Measurements from ENCODE around the gene CAMK2N1.

The CAMK2N1 gene

DNA sequence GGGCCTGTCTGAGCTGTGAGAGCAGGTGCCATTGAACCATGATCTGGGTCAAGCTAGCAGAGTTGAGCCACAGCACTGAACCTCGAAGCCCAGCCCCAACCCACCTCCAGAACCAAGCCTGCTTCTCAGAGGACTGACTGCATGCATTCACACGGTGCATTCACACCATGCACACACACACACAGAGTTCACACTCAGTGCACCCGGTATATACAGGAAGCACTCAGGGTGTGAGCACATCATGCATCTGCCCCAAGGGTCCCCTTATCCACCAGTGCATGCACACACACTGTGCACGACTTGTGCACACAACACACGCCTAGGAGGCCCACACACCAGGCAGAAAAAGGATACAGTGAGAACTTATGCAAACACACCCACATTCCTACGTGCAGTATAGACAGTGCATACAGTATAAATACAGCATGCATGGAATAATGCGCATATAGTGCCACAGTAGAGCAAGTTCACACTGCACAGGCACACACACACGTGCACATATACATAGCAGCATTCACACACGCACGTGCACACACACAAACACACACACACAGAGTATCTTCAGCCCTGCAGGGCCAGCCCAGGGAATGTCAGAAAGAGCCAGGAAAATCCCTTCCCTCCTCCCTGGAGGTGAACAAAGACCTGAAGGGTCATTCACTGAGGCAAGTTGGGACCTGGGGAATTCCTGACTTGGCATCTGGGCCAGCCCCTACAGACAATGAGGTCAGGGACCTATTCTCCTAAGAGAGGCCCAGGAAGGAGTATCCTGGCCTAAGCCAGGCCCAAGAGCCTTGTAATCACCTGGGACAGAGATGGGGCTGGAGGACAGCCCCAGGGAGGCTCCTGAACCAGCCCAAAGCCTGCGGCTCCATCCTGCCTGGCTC lies 42.1 kb downstream of the CAMK2N1 start:
- DNase-seq (ENCODE audit: low read depth) = no peak

DNA sequence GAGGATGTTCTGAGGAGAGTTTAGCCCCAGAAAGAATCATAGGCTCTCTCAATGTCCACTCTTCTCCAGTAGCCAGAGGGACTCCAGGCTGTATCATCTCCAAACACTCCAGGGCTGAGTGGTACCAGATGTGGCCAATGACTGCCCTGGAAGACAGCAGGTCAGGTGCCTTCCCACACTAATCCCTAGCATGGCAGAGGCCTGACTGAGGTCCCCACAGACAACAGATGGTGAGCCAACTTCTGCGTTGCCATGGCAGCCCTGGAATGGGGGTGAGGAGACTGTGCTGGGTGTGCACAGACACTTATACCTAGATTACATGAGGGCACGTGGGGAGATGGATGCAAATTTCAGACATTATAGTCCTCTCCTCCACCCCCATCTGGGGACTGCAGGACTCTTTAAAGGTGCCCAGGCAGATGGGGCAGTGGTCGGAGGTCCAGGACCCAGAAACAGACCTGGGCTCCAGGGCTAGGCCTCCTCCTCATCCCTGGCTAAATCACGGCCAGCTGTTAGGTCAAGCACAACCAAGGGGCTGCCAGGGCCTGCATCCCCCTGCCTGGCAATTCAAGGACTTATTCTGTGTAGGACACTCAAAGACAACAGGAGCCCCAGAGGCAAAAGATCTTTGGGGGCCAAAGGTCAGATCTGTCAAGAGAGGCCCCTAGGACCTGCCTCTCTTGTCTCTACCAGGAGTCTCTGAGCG lies 42.9 kb downstream of the CAMK2N1 start:
- DNase-seq (ENCODE audit: low read depth) = no peak

DNA sequence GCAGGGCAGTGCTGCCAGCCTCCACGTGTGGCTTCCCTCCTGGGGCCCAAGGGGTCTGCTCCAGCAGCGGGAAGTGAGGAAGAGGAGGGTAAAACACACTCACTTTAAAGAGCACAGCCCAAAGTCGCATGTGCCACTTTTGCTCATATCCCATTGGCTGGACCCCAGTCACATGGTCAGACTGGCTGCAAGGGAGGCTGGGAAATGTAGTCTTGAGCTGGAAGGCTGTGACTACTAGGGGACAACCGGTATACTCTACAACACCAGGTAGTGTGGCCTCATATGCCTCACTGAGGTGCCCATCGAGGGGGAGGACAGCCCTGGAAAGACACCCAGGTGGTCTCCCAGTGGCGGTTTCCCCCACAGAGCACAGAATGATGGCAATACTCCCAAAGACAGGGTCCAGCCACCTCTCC lies 45.2 kb downstream of the CAMK2N1 start:
- DNase-seq (ENCODE audit: low read depth) = no peak

DNA sequence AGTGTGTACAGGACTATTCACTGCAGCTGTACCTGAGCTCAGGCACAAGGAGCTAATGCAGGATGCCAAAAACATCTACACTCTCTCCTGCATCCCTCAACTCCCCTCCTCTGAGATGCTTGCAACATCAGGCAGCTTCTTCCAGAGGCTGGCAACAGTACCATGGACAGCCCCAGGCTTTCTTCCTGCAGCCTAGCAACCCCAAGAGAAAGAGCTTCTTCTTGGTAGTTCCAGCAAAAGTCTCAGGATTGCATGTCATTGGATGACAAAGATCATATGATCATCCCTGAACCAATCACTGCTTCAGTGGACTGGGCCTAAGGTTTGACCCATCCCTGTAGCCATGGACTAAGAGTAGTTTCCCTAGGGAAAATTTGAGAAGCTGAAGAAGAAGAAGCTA lies 46.7 kb downstream of the CAMK2N1 start:
- DNase-seq (ENCODE audit: low read depth) = no peak

DNA sequence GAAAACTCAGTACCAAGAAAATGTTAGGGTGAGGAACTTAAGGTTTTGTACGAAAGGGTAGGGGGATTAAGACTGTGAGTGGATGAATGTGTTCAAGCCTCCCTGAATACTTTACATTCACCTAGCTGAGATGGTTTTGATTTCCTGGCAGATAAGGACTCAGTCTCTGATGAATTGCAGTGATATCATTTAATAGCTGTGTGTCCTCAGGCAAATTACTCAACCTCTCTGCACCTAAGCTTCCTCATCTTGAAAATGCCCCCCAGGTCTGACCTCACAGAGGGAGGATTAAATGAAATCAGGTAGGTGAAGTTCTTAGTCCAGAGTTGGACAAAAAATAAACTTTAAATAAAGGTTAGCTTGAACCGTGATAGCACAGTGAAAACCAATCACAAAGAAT lies 48.4 kb downstream of the CAMK2N1 start:
- no peak for DNase-seq (ENCODE audit: low read depth)

DNA sequence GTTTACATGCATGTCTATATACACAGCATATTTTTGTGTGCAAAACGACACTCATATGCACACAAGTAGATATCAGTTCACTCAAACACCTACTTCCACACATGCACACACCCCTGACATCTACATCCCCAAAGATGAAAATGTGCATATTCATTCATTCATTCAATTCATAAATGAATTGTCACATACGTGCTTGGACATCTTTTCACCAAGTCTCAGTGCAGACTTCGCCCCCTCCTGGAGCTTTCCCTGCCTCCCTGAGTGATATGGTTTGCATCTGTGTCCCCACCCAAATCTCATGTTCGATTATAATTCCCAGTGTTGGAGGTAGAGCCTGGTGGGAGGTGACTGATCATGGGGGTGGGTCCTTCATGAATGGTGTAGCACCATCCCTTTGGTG lies 53.1 kb downstream of the CAMK2N1 start:
- no peak for DNase-seq (ENCODE audit: low read depth)

Data from stimulated activated CD8-positive, alpha-beta memory T cell treated with anti-CD3 and anti-CD28 coated beads, Interleukin-15, amount 100 ng/mL, for 1 hour (primary cell).